ENCODE measurements around the gene DCN.

- TF ChIP-seq, protein P1, sequence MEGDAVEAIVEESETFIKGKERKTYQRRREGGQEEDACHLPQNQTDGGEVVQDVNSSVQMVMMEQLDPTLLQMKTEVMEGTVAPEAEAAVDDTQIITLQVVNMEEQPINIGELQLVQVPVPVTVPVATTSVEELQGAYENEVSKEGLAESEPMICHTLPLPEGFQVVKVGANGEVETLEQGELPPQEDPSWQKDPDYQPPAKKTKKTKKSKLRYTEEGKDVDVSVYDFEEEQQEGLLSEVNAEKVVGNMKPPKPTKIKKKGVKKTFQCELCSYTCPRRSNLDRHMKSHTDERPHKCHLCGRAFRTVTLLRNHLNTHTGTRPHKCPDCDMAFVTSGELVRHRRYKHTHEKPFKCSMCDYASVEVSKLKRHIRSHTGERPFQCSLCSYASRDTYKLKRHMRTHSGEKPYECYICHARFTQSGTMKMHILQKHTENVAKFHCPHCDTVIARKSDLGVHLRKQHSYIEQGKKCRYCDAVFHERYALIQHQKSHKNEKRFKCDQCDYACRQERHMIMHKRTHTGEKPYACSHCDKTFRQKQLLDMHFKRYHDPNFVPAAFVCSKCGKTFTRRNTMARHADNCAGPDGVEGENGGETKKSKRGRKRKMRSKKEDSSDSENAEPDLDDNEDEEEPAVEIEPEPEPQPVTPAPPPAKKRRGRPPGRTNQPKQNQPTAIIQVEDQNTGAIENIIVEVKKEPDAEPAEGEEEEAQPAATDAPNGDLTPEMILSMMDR (conservative IDR thresholded peaks at IDR 0.05): no peak
- TF ChIP-seq ZFX (IDR thresholded peaks at IDR 0.05): no peak
Measured at GRCh38 chr12:91205811-91206210, 23.2 kb upstream of the DCN start.
